Endothelial cell (in vitro differentiated cells): Measurements from ENCODE around the gene UBQLNL. TPM values are rescaled to one million over a fixed set of nuclear protein-coding genes. Genes with fewer than 3 reads are reported as not detected.

Experiments
- DNase-seq: peaks from one replicate; pipeline ENCODE4 v3.0.0; 2021; ENCODE audit warnings: low spot score
- H3K27ac Mint-ChIP-seq: one replicate; pipeline ENCODE4 v1.8.0; 2021; ENCODE audit warnings: mixed read lengths, inconsistent platforms; ENCODE audit not compliant: unreplicated experiment
- H3K27me3 Mint-ChIP-seq: one replicate; pipeline ENCODE4 v1.8.0; 2021; ENCODE audit warnings: mild to moderate bottlenecking, moderate library complexity, mixed read lengths, inconsistent platforms; ENCODE audit not compliant: unreplicated experiment
- H3K36me3 Mint-ChIP-seq: one replicate; pipeline ENCODE4 v1.8.0; 2021; ENCODE audit warnings: mild to moderate bottlenecking, low read depth, mixed read lengths, inconsistent platforms; ENCODE audit not compliant: unreplicated experiment
- H3K4me1 Mint-ChIP-seq: one replicate; pipeline ENCODE4 v1.8.0; 2021; ENCODE audit warnings: mild to moderate bottlenecking, mixed read lengths, inconsistent platforms; ENCODE audit not compliant: unreplicated experiment
- H3K4me3 Mint-ChIP-seq: one replicate; pipeline ENCODE4 v1.8.0; 2021; ENCODE audit warnings: mild to moderate bottlenecking, mixed read lengths, inconsistent platforms; ENCODE audit not compliant: unreplicated experiment
- H3K9me3 Mint-ChIP-seq: one replicate; pipeline ENCODE4 v1.8.0; 2021; ENCODE audit warnings: mixed read lengths, inconsistent platforms; ENCODE audit not compliant: unreplicated experiment
- total RNA-seq: library from RNA; stranded (reverse); fragmentation: NEBNext Ultra II Directional; extraction: Animal tissue kit (Norgen Biotek cat#: 25700); gene quantifications from one replicate; pipeline ENCODE4 v1.2.1, GENCODE V29; 2021; ENCODE audit not compliant: unreplicated experiment
- TF ChIP-seq, protein P1 (sequence below): fragments of 200-600 bp; sonication (generic); IDR thresholded peaks from one replicate; pipeline ENCODE4 v1.5.0; 2021; ENCODE audit warnings: antibody characterized with exemption; ENCODE audit not compliant: unreplicated experiment

UBQLNL gene
- total RNA-seq, 1 donor from 2014 or later, result 4.4 TPM

DNA sequence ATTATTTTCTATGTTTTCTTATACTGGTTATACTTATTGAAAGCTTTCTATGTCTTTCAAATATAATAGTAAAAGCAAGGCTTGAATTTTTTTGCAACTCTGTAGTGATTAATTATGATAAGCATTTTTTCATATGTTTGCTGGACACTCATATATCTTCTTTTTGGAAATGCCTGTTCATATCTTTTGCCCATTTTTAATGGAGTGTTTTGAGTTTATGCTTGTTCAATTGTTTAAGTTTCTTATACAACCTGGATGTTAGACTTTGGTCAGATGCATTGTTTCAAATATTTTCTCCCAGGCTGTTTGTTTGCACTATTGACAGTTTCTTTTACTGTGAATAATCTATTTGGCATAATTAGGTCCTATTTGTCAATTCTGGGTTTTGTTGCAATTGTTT is 20.0 kb upstream of the UBQLNL start:
- no peak overlapping the region for H3K4me3 Mint-ChIP-seq
- no peaks in the 10 kb centered on the region for H3K27me3 Mint-ChIP-seq
- no peaks in the 10 kb centered on the region for H3K36me3 Mint-ChIP-seq
- H3K4me1 Mint-ChIP-seq, result peaks cover 2% of the 10 kb centered on the region
- no peaks in the 10 kb centered on the region for H3K9me3 Mint-ChIP-seq
- no peak overlapping the region for H3K27ac Mint-ChIP-seq
- no peak for DNase-seq
- TF ChIP-seq, protein P1, sequence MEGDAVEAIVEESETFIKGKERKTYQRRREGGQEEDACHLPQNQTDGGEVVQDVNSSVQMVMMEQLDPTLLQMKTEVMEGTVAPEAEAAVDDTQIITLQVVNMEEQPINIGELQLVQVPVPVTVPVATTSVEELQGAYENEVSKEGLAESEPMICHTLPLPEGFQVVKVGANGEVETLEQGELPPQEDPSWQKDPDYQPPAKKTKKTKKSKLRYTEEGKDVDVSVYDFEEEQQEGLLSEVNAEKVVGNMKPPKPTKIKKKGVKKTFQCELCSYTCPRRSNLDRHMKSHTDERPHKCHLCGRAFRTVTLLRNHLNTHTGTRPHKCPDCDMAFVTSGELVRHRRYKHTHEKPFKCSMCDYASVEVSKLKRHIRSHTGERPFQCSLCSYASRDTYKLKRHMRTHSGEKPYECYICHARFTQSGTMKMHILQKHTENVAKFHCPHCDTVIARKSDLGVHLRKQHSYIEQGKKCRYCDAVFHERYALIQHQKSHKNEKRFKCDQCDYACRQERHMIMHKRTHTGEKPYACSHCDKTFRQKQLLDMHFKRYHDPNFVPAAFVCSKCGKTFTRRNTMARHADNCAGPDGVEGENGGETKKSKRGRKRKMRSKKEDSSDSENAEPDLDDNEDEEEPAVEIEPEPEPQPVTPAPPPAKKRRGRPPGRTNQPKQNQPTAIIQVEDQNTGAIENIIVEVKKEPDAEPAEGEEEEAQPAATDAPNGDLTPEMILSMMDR, result no peak

DNA sequence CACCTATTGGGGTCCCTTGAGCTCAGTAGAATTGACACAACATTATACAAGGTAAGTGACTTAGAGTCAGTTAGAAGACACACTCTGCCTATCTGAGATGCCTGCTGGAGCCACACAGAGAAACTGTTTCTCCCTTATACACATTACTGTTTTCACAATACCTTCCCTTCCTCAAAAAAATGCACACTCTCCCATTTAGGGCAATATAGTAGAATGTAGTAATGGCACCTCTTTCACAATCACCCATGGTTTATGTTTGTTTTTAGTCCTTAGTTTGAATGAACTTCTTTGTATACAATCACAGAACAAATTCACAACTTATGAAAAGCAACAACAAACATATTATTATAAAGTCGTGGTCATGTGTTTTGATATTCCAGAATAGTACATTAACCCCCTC is 17.5 kb upstream of the UBQLNL start:
- no peak overlapping the region for H3K4me3 Mint-ChIP-seq
- no peaks in the 10 kb centered on the region for H3K36me3 Mint-ChIP-seq
- H3K9me3 Mint-ChIP-seq, result no peaks in the 10 kb centered on the region
- no peak overlapping the region for H3K27ac Mint-ChIP-seq
- peaks cover 1% of the 10 kb centered on the region for H3K27me3 Mint-ChIP-seq
- TF ChIP-seq, protein P1, result no peak
- peaks cover 11% of the 10 kb centered on the region for H3K4me1 Mint-ChIP-seq
- no peak for DNase-seq

DNA sequence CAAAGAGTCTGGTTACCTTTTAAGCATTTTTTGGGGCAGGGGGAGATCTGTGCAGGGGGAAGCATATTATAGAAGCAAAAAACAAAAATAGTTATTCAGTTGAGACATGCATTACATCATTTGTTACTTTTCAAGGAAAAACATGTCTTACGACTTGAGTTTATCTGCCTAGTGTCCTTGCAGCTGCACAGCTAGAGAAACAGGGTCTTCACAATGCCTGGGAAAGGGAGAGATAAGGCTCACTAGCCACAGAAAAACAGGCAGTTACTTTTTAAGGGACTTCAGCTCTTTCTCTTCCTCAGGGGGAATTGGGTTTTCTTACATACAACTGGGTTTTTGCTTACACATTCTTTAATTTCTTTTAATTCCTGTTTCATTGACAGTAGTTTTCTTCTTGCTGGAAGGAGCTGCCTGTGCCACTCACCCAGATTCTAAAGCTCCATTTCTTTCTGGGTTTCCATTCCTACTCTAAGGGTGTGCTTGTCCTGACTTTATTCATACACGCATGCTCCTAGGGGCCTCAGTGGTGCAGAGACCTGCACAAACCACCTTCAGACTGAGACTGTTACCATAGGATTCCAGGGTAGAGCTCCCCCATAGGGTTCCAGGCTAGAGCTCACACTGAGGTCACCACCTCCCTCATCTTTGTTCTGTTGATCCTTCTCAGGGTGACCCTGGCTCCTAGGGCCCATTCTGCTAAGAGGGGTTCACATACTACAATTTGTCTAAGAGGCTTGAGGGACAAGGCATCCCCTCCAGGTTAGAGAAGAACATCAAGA is 14.7 kb upstream of the UBQLNL start:
- DNase-seq, result no peak
- no peak overlapping the region for H3K4me3 Mint-ChIP-seq
- H3K4me1 Mint-ChIP-seq, result peaks cover 9% of the 10 kb centered on the region
- no peaks in the 10 kb centered on the region for H3K9me3 Mint-ChIP-seq
- no peak overlapping the region for H3K27ac Mint-ChIP-seq
- TF ChIP-seq, protein P1, result no peak
- peaks cover 1% of the 10 kb centered on the region for H3K27me3 Mint-ChIP-seq
- H3K36me3 Mint-ChIP-seq, result no peaks in the 10 kb centered on the region

DNA sequence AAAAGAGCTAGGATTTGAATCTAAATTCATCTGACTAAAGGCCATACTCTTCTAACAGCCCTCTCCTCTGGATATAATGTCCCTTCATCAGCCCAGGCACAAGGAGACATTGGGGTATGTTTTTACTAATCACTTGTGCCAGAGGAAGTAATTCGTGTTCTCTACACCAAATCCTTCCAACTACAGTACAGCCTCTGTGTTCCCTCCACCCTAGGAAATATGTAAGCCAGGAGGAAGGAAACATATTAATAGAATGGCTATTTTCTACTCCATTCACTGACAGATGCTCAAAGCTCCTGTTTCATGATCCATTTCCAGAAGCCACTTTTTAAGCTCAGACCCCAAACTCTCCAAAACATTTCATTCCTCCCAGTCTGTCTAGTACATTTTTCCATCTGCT is 12.0 kb upstream of the UBQLNL start:
- TF ChIP-seq, protein P1, result no peak
- Mint-ChIP-seq H3K4me1 (peaks cover 13% of the 10 kb centered on the region), H3K9me3 (no peaks in the 10 kb centered on the region), H3K36me3 (no peaks in the 10 kb centered on the region), H3K27ac (no peak overlapping the region), H3K4me3 (no peak overlapping the region), H3K27me3 (peaks cover 1% of the 10 kb centered on the region)
- no peak for DNase-seq

DNA sequence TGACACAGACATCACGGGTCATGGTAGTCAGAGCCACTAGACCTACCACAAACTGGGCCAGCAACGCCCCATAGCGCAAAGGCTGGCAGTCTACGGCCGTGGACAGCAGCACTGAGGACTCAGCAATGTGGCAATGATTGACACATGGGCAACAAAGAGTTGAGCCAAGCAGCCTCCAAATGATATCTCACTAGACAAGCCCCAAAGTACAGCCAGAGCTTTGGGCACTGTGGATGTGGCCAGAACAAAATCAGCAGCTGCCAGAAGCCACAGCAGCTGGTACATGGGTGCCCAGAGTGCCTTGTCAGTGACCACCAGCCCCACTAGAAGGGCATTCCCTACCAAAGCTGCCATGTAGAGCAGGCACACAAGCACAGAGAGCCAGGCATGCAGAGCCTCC is 11.2 kb upstream of the UBQLNL start:
- no peak for DNase-seq
- Mint-ChIP-seq H3K27ac (no peak overlapping the region), H3K9me3 (no peaks in the 10 kb centered on the region), H3K27me3 (peaks cover 3% of the 10 kb centered on the region), H3K4me3 (no peak overlapping the region), H3K36me3 (peaks cover under 1% of the 10 kb centered on the region), H3K4me1 (peaks cover 13% of the 10 kb centered on the region)
- TF ChIP-seq, protein P1, result no peak
